ENCODE data around the gene ATR.
"Not testable (repeated sequence)": the region's sequence is repeated elsewhere in the genome, so short reads cannot be mapped to it uniquely, and the experiment has no call there.

Gene ATR

GRCh38 chr3:142447301-142447851, 131.2 kb downstream of the ATR start:
- DNase-seq = peak in 5 of 6 experiments; percentile 8 to 78 (median 48)

GRCh38 chr3:142445816-142446254, 132.7 kb downstream of the ATR start:
- DNase-seq = no peak

- no peak for DNase-seq
These were observed 134.2 kb downstream of the ATR start for GRCh38 chr3:142444343-142444742.

- DNase-seq = not testable (repeated sequence)
These were observed 135.5 kb downstream of the ATR start for GRCh38 chr3:142443060-142443459.

- not testable (repeated sequence) for DNase-seq
These were observed 138.9 kb downstream of the ATR start for GRCh38 chr3:142439499-142440220.

- not testable (repeated sequence) for DNase-seq
These were observed 140.4 kb downstream of the ATR start for GRCh38 chr3:142438096-142438495.

GRCh38 chr3:142436951-142437585, 141.5 kb downstream of the ATR start:
- DNase-seq = no peak

- no peak for DNase-seq
These were observed 144.0 kb downstream of the ATR start for GRCh38 chr3:142434503-142434902.

- no peak for DNase-seq
These were observed 145.4 kb downstream of the ATR start for GRCh38 chr3:142433110-142433509.

- no peak for DNase-seq
These were observed 149.0 kb downstream of the ATR start for GRCh38 chr3:142429582-142429981.

- no peak for DNase-seq
These were observed 153.8 kb downstream of the ATR start for GRCh38 chr3:142424754-142425153.

GRCh38 chr3:142418926-142419592, 159.5 kb downstream of the ATR start:
- DNase-seq = no peak

GRCh38 chr3:142417302-142417701, 161.2 kb downstream of the ATR start:
- DNase-seq = no peak

- DNase-seq = not testable (repeated sequence)
These were observed 178.0 kb downstream of the ATR start for GRCh38 chr3:142400537-142400936.
